Dedifferentiated amniotic fluid mesenchymal stem cell (primary cell): ENCODE measurements around the gene ALAS1.

ENCODE experiments used
- DNase-seq: peaks from one replicate; pipeline ENCODE4 v3.0.0-alpha.2; 2016; ENCODE audit errors: extremely low spot score

Gene ALAS1

DNA sequence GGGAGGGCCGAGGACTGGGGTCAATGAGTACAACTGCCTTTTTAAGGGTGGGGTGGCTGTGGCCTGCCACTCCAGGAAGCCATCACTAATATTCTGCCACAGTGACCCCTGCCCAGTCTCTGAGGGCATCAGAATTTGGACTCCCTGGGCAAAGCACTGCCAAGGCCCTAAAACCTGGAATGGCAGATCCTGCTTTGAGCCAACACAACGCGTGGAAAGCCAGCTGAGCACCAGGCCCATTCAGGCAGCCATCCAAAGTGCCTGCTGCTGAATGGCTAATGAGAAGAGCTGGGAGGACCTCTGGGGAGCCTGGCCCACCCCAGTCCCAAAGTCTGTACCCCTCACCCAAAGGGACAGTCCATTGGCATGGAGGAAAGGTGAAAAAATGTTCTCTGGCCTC lies 36.0 kb downstream of the ALAS1 start:
- no peak for DNase-seq

DNA sequence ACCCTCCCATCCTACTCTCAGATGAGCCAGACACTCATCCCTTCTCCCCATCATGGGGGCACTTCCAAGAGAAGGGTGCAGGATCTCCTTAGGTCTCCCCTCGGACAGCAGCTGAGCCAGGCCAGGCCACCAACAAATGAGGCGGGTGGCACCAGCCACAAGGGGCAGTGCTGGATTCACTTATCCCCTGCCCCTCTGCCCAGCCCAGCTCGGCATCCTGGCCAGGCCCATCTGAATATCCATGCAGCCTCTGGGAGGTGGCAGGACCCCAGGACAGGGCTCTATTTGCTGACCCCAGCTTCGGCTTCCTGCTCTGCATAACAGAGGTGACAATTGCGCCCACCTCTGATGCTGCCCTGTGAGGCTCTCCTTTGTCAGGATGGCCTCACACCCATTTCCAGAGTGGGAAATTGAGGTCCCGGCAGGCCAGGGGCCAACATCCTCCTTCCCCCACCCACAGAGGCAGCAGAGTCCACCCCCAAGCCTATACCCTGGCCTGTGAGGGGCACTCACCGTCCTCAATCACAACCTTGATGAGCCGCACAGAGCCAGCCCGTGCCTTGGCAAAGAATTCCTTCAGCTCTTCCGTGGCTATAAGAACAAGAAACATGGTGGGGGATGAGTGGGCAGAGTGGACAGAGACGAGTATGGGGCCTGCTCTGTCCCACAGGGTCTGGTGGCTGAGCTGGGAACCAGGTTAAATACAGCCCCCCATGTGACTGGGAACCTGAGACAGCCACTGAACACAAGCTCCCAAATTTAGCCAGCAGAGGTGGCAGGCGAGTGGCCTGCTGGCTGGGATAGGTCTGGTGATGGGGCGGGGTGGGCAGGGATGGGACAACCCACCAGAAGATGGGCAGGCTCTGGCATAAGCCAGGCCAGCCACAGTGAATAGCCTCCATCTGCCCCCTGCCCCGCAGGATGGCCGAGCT lies 36.8 kb downstream of the ALAS1 start:
- no peak for DNase-seq

- no peak for DNase-seq
Measured at GRCh38 chr3:52236424-52236886, 38.5 kb downstream of the ALAS1 start.

DNA sequence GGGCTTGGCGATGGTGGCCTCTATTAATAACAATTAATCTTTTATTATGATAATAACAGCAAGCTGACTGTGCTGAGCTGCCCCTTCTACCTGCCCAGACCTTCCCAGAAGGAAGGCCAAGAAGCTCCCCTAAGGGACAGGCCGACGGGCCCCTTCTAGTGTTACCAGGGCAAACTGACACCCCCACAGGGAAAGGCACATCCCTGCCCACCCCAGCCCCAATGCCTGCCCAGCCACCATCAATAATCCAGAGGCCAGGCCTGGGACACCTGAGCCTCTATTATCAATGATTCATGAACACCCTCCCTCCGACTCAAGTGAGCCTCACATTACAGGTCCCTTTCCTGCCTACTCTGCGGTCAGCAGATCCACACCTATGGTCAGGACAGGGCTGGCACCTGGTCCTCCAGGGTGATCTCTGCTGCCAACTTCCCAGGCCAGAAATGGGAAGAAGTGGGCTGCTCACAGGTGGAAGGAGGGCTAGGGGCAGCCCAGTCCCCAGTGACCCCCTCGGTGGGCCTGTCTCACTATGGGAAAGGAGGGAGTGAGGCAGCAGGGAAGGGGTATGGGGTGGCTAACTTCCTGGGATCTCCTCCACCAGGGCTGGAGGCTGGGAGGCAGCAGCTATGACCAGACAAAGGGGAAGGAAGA lies 39.2 kb downstream of the ALAS1 start:
- DNase-seq, result no peak

DNA sequence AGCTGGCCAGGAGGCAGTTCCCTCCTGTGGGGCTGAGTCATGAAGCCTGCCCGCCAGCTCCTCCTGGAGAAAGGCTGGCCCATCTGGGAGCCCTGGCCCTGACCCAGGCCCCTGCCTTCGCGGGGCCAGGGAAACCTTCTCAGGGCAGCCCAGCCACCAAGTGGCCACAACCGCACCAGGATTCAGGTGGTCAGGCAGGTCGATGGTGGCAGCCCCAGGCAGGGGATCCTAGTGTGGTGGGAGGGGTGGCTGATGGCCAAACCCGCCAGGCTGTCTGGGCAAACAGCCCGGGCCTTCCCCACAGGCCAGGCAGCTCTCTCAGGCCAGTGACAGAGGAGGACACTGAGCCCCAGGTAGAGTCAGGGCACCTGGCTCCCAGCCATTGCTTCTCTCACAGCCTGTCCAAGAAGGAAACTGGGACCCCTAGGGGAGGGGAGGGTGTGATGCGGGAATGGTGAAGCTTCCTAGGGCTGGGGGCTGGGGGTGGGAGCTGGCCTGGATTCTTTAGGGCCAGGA lies 39.8 kb downstream of the ALAS1 start:
- peak; percentile 77 for DNase-seq

- no peak for DNase-seq
Measured at GRCh38 chr3:52238193-52238760, 40.3 kb downstream of the ALAS1 start.

GRCh38 chr3:52238761-52239701 lies 41.1 kb downstream of the ALAS1 start, which contains the start of gene TWF2:
Gene TWF2, minus strand, starts transcription at chr3:52239158. Its CDS starts 142 bp downstream, at chr3:52239016.
- DNase-seq, result peak; percentile 48

DNA sequence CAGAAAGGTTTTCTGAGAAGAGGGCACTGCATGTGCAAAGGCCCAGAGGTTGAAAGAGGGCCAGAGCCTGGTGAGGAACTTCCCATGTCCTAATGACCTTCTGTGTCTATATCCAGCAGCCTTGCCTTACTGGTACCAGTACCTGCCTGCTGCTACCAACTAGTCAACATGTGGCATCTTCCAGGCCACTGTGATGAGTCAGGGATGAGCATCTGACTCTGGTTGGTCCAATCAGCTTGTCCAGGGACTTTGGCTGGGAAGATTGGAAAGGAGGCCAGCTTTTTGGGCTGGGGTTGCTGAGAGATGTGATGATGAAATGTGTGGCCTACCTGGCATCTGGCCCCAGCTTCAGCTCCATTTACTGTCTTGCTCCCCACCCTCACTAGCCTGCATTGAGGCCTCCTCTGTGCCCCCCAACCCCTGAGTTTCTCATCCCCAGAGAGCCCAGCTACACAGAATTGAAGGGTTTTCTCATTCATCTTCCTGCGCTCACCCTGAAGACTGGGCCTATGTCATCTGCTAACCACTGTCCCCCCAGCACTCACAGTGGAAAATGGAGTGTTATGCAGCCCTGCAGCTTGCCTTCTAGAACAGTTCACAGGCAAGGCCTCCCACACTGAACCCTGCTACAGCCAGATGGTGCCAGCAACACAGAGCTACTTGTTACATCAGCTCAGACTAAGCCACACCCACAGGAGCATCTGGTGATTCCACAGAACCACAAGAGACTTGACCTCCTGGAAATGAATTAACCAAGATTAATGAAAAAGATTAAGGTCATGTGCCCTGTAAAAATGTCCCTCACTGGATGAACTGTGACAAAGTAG lies 42.3 kb downstream of the ALAS1 start:
- peak; percentile 94 for DNase-seq

GRCh38 chr3:52240886-52241370 lies 43.0 kb downstream of the ALAS1 start:
- DNase-seq, result no peak

DNA sequence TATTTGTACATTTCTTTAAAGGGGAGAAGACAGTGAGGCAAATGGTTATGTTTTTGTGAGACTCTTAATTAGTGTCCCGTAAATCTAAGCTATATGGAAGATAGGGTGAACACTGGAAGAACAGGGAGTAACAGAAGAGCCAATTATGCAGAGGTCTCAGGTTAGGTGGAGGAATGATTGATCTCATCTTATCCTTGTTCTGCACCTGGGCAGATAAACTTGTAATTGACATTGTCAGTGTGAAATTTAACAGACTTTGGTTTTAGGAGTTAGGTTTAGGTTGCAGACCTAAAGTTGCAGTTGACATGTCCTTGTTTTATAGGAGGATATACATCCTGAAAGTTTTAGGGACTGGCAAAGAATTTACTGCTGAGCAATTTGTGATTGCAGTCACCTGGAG lies 44.1 kb downstream of the ALAS1 start:
- DNase-seq, result no peak

GRCh38 chr3:52243791-52244628 lies 46.0 kb downstream of the ALAS1 start:
- DNase-seq, result peak; percentile 75

- peak; percentile 17 for DNase-seq
Measured at GRCh38 chr3:52245322-52246263, 47.6 kb downstream of the ALAS1 start, which contains the start of gene PPM1M. Gene PPM1M, plus strand, starts transcription at chr3:52245759. Its CDS starts 66 bp downstream, at chr3:52245825.

- DNase-seq, result no peak
Measured at GRCh38 chr3:52246264-52246620, 48.3 kb downstream of the ALAS1 start.

GRCh38 chr3:52246728-52247408 lies 48.9 kb downstream of the ALAS1 start:
- no peak for DNase-seq

- DNase-seq, result no peak
Measured at GRCh38 chr3:52247409-52248164, 49.6 kb downstream of the ALAS1 start.

- DNase-seq, result no peak
Measured at GRCh38 chr3:52248165-52248541, 50.2 kb downstream of the ALAS1 start.
